GM21529 (cell line): ENCODE measurements around the gene RASAL2.
"Not testable (repeated sequence)": the region's sequence is repeated elsewhere in the genome, so short reads cannot be mapped to it uniquely, and the experiment has no call there.

Source experiments
- ATAC-seq: cut with Tn5 transposase; IDR thresholded peaks from one replicate; pipeline ENCODE4 v1.9.1; 2021; ENCODE audit not compliant: unreplicated experiment

Gene RASAL2

DNA sequence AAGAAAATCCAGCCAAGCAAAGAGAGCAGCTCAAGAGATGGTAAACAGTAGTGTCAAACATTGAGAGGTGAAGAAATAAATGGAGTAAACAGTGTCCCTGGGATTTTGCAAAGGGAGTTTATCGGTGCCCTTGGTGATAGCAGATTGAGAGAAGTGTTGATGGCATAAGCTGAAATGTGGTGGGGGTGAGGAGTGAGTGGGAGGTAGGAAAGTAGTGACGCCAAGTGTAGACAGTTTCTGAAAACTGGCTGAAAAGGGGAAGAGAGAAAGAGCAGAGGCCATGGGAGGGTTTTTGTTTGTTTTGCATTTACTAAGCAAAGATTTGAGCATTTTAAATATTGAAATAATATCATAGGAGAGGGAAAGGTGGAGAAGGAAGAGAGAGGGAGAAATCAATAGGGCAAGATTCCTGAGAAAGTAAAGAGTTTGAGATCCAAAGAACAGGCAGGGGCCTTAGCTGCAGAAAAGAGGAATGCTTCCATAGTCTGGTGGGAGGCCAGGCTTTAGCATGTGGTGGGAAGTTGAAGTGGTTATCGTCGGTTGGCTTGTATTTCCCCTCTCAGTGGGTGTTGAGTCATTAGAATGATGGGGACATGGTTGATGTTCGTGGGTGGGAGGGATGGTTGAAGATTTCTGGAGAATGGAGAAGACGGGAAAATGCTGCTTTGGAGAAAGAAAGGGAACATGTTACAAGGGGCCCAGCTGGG, 26.8 kb upstream of the RASAL2 start:
- peak; percentile 98 for ATAC-seq

- no peak for ATAC-seq
These were observed 22.1 kb upstream of the RASAL2 start for GRCh38 chr1:178071811-178072210.

GRCh38 chr1:178072326-178072725, 21.6 kb upstream of the RASAL2 start:
- ATAC-seq, result no peak

DNA sequence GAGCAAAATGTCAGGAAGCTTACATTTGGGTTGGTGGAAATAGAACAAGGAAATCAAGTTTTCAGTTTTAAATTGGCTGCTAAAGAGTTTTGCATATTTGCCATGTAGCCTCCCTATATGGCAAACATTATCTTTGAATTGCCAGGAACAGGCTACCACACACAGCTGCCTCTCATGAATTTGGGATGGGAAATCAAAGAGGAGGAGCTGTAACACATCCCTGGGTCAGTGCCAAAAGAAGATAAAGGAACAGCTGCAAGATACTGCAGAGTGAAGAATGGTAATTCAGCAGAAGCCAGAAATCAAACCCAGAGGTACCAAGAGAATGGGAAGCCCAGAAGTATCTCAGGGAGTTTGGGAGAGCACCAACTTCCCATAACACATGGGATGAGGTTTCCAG, 18.6 kb upstream of the RASAL2 start:
- ATAC-seq, result no peak

DNA sequence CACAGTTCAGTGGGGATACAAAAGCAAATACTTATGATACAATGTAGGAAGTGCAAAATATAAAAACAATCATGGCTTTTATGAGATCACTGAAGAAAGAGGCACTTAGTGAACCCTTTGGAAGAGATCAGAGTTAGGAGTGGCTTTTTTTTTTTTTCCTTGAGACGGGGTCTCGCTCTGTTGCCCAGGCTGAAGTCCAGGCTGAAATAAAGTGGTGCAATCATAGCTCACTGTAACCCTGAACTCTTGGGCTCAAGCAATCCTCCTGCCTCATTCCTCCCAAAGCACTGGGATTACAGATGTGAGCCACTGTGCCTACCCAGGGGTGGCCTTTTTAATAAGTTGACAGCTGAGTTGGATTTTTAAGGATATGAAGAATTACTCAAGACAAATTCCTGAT, 17.3 kb upstream of the RASAL2 start:
- ATAC-seq, result no peak

DNA sequence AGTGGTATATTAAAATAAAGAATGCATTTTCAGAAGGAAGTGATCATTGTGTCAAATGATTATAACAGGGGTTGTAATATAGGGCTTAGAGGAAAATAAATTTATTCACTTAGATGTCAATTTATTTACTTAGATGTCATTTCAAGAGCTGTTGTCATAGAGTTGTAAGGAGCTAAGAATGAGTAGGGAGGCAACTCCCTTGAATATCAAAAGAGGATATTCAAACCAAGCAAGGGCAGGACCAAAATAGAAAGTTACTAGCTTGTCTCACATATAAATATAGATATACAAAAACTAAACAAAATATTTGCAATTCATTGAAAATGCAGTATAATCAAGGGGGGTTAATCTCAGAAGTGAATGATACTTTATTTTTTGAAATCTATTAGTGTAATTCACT, 16.0 kb upstream of the RASAL2 start:
- ATAC-seq, result no peak

GRCh38 chr1:178086294-178086693, 7.6 kb upstream of the RASAL2 start:
- no peak for ATAC-seq

DNA sequence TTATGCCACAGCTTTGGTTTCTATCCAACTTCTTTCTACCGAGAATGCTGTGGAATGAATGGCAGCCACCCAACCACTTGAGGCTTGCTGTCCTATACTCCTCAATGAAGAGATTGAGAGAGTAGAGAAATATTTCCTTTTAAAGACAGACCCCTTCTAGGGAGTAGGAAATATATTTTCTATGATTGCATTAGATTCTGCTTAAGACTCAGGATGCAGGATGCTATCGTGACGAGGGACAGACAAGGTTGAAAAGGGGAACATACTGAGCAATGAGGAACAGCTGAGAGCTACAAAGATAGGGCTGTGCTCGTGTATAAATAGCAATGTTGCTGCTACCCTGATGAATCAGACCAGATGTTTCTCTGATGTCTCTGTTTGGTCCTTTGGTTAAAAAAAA, 7.1 kb upstream of the RASAL2 start:
- ATAC-seq, result no peak

DNA sequence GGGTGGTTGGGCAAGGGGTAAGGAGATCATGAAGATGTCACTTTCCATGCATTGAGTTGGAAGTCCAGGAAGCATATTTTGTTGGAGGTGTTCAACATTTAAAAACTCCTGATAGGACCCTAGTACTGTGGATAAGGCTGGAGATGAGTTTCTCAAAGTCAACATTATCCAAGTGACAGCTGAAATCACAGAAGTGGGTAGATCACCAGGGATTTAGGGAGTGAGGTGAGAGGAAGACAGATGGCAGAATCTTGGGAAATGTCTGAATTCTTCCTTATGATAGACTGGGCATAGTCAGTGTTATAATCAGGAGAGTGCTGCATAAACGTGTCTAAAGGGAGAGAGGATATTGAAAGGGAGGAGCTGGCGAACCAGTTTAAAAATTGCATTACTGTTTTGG, 5.3 kb upstream of the RASAL2 start:
- ATAC-seq, result no peak

DNA sequence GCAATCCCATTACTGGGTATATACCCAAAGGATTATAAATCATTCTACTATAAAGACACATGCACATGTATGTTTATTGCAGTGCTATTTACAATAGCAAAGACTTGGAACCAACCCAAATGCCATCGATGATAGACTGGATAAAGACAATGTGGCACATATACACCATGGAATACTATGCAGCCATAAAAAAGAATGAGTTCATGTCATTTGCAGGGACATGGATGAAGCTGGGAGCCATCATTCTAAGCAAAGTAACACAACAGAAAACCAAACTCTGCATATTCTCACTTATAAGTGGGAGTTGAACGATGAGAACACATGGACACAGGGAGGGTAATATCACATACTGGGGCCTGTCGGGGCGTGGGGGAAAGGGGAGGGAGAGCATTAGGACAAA, 2.5 kb upstream of the RASAL2 start:
- ATAC-seq, result not testable (repeated sequence)

- no peak for ATAC-seq
These were observed 1.7 kb upstream of the RASAL2 start for GRCh38 chr1:178091986-178092745.

- no peak for ATAC-seq
These were observed 918 bp upstream of the RASAL2 start for GRCh38 chr1:178092878-178093493.

DNA sequence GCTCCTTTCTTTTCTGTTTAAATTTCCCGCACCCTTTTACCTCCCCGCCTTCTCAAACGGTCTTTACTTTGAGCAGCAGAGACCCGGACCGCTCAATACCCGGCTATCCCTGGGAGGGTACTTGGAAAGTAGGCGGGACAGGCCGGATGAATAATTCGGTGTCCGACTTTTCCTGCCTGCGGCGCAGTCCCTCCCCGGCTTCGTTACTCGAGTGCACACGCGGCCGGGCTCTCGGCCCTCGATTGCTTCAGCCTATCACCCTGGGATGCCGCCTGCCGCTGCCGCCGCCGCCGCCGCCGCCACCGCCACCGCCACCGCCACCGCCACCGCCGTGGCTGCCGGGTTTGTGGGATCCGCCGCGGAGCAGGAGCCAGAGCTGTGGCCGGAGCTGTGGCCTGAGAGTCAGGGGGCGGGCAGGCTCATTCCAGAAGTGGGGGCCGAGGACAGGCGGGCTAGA, 382 bp upstream of the RASAL2 start:
- ATAC-seq, result peak; percentile 88

- no peak for ATAC-seq
These were observed 1.1 kb downstream of the RASAL2 start for GRCh38 chr1:178094739-178095645.

GRCh38 chr1:178096421-178096820, 2.5 kb downstream of the RASAL2 start:
- no peak for ATAC-seq

GRCh38 chr1:178098262-178098661, 4.4 kb downstream of the RASAL2 start:
- no peak for ATAC-seq

DNA sequence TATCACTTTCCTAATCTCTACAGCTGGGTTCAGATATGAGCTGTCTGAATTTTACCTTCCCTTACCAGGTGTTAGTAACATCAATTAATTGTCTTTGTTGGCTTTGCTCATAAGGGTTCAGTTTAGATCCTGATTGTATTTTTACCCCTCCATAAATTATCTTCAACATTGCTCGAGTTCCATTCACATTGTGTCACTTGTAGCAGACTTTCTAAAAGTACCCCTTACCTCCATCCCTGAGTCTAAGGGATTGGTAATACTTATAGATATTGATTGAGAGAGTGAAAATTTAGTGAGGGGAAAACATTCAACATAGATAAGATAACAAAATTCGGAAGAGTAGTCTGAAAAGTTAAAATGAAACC, 7.3 kb downstream of the RASAL2 start:
- no peak for ATAC-seq

GRCh38 chr1:178101654-178102053, 7.8 kb downstream of the RASAL2 start:
- no peak for ATAC-seq

- ATAC-seq, result no peak
These were observed 8.3 kb downstream of the RASAL2 start for GRCh38 chr1:178102218-178102617.

GRCh38 chr1:178107823-178108222, 13.9 kb downstream of the RASAL2 start:
- no peak for ATAC-seq
